Chondrocyte (in vitro differentiated cells): ENCODE measurements around the gene SPATA4. TPM values are rescaled to one million over a fixed set of nuclear protein-coding genes. Genes with fewer than 3 reads are reported as not detected.

Source experiments
- DNase-seq: peaks from one replicate; pipeline ENCODE4 v3.0.0; 2021; ENCODE audit warnings: mixed read lengths, low spot score
- H3K27ac Mint-ChIP-seq: one replicate; pipeline ENCODE4 v1.8.0; 2021; ENCODE audit warnings: mild to moderate bottlenecking, moderate library complexity, mixed read lengths; ENCODE audit not compliant: unreplicated experiment
- H3K27me3 Mint-ChIP-seq: 2 replicates; pipeline ENCODE4 v1.8.0; 2021; ENCODE audit warnings: low read depth, mixed read lengths
- H3K36me3 Mint-ChIP-seq: 2 replicates; pipeline ENCODE4 v1.8.0; 2021; ENCODE audit warnings: low read depth, mixed read lengths
- H3K4me1 Mint-ChIP-seq: 2 replicates; pipeline ENCODE4 v1.8.0; 2021; ENCODE audit warnings: low read depth, mild to moderate bottlenecking, mixed read lengths
- H3K4me3 Mint-ChIP-seq: one replicate; pipeline ENCODE4 v1.8.0; 2021; ENCODE audit warnings: mild to moderate bottlenecking, moderate library complexity, mixed read lengths; ENCODE audit not compliant: unreplicated experiment
- H3K9me3 Mint-ChIP-seq: 2 replicates; pipeline ENCODE4 v1.8.0; 2021; ENCODE audit warnings: low read depth, mixed read lengths
- total RNA-seq: library from RNA; stranded (reverse); gene quantifications from 3 replicates; pipeline ENCODE4 v1.2.1, GENCODE V29; 2021
- TF ChIP-seq, protein P1 (sequence below): fragments of 200-600 bp; sonication (generic); IDR thresholded peaks from 2 replicates; pipeline ENCODE4 v1.5.0; 2021; ENCODE audit warnings: antibody characterized with exemption, mild to moderate bottlenecking, moderate library complexity

SPATA4 gene
- total RNA-seq, 1 donor from 2014 or later, result not detected

DNA sequence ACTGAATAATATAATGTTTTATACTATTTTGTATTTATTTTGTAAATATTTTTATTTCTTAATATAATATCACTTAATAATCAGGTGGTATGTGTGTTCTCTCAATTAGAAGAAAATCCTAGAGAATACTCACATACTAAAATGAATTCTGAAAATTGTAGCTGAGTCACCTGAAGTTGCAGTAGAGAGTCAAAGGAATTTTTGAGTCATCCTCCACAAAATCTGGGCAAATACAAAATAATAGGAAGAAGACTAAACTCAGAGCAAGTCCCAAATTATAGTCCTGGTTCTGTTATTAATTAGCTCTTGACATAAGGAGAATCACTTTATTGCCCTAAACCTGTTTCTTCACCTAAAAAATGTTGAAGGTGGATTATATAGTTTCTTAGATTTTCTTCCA, 57.8 kb downstream of the SPATA4 start:
- H3K4me1 Mint-ChIP-seq, result no peaks in the 10 kb centered on the region
- no peak for DNase-seq
- no peak overlapping the region for H3K4me3 Mint-ChIP-seq
- no peaks in the 10 kb centered on the region for H3K27me3 Mint-ChIP-seq
- TF ChIP-seq, protein P1, sequence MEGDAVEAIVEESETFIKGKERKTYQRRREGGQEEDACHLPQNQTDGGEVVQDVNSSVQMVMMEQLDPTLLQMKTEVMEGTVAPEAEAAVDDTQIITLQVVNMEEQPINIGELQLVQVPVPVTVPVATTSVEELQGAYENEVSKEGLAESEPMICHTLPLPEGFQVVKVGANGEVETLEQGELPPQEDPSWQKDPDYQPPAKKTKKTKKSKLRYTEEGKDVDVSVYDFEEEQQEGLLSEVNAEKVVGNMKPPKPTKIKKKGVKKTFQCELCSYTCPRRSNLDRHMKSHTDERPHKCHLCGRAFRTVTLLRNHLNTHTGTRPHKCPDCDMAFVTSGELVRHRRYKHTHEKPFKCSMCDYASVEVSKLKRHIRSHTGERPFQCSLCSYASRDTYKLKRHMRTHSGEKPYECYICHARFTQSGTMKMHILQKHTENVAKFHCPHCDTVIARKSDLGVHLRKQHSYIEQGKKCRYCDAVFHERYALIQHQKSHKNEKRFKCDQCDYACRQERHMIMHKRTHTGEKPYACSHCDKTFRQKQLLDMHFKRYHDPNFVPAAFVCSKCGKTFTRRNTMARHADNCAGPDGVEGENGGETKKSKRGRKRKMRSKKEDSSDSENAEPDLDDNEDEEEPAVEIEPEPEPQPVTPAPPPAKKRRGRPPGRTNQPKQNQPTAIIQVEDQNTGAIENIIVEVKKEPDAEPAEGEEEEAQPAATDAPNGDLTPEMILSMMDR, result no peak
- no peak overlapping the region for H3K27ac Mint-ChIP-seq
- H3K9me3 Mint-ChIP-seq, result no peaks in the 10 kb centered on the region
- H3K36me3 Mint-ChIP-seq, result no peaks in the 10 kb centered on the region

DNA sequence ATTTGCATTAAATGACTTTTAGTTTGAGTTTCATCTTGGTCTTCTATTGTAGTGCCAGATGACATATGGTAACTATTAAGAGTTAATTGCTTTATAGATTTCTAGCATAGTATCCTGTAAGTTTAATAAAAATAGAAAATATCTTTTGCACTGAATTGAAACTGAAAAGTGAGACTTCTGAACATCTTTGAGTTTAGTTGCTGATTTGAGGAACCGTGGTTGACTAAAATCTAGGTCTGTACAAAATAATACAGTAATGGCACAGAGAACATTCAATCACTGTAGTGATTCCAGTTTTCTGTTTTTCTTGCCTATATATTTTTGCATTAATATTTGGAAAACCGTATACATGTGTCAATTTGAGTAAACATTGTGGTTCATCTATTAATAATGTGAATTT, 60.7 kb downstream of the SPATA4 start:
- Mint-ChIP-seq H3K9me3 (no peaks in the 10 kb centered on the region), H3K36me3 (no peaks in the 10 kb centered on the region), H3K27me3 (no peaks in the 10 kb centered on the region), H3K27ac (no peak overlapping the region), H3K4me1 (no peaks in the 10 kb centered on the region), H3K4me3 (no peak overlapping the region)
- TF ChIP-seq, protein P1, result no peak
- no peak for DNase-seq

Other genes with a start within 250 kb of the SPATA4 start
- gene WDR17, start 129.7 kb downstream of the SPATA4 start, total RNA-seq, result 0.31 to 0.85 TPM (median 0.50 TPM) in 3 replicates
- gene ASB5, start 73.6 kb upstream of the SPATA4 start, total RNA-seq, result 0.90 TPM in 1 of 3 replicates, not detected in the others
- gene SPCS3, start 124.4 kb upstream of the SPATA4 start, total RNA-seq, result 114 to 154 TPM (median 122 TPM) in 3 replicates